Embryonic facial prominence (tissue), 1 donor: Measurements from ENCODE around the gene LCP1.

Experiments used
- DNase-seq: peaks from one replicate; pipeline ENCODE4 v3.0.0-alpha.2; 2016; ENCODE audit errors: extremely low spot score

The LCP1 gene

DNA sequence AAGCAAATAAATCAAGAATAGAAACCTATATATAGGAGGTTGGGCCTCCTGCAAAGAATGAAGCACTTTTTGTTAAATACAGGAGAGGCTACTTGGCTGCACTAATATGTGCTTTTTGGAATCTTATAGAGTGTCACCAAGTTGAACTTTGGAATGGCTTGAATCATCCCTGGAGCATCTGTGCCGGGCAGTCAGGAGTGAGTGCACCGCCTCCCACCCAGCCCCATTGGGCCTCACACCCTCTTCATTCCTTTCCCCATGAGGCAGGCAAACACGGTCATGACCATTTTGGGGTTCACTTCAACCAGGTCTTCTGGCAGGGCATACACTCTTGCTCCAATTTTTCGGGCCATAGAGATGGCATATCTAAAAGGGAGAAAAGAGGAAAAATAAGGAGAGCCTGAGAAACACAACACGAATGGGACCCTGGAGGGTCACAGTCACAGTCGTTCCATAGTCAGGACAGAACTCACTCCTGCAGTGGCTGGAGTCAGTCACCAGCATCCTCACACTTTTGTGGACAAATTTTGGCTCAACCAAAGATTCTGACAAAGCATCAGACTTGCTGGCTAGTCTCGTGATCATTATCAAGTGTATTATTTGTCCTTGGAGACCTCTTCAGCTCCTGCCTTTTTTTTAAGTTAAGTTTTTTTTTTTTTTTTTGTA is 54.5 kb downstream of the LCP1 start:
- DNase-seq = no peak

DNA sequence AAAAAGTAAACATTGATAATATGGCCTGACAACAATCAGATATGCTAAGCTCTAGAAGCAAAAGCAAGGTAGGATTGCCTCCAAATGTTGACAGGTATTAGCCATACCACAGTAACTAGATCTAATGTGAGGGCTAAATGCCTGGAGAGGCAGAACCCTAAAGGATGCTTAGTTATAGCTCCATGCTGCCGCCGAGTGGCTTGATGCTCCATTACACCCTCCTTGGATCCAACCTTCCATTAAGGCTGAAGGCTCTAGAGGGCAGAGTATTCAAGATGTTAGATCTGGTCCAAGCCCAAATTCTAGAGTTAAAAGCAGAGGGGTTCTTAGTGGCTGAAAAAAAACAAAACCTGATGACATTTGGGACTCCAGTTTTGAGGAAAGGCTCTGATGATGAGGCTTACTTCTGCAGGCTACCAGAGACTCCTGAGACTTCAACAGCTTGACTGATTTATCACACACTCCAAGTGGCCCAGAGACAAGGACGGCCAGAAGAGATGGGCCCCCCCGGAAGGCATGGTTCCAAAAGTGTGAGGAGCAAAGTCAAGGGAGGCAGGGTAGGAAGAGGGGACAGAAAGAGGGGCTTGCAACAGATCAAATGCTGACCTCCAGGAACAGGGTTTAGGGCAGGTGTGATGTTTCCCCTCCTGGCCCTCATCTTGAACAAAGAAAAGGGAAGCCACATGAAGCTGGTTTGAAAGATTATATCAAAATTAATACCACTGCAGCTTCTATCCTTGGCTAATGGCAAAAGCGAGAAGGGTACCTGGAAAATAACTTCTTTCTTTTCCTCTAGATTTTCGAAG is 55.2 kb downstream of the LCP1 start:
- DNase-seq = peak; percentile 38

GRCh38 chr13:46126056-46126455 is 55.9 kb downstream of the LCP1 start:
- DNase-seq = no peak

- DNase-seq = no peak
Measured at GRCh38 chr13:46124967-46125933, 56.7 kb downstream of the LCP1 start.

- DNase-seq = no peak
Measured at GRCh38 chr13:46124531-46124966, 57.4 kb downstream of the LCP1 start.

- no peak for DNase-seq
Measured at GRCh38 chr13:46122304-46122703, 59.7 kb downstream of the LCP1 start.

DNA sequence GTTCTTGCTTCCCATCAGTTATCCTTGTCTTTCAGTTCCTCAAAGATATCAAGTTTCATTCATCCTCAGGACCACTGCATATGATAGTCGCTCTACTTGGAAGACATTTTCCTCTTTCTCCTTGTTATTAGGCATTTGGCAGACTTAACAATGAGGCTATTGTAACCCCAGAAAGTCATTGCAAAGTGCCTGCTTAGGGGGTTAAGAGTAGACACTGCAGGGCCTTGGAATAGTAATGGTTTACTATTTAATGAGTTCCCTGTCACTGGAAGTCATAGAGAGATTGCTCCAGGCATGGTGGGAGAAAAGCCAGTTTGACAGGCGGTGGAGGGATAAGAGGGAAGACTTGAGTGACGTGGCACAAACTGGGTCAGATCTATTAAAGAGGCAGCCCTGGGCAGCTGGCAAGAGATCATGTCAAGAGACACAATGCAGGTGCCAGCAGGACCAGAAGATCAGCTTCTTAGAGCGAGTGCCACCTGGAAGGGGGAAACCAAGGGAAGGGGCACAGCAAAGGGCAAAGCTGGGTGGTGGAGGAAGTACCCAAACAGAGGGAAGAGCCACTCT is 60.3 kb downstream of the LCP1 start:
- DNase-seq = no peak

GRCh38 chr13:46121033-46121432 is 60.9 kb downstream of the LCP1 start:
- DNase-seq = no peak

- DNase-seq = no peak
Measured at GRCh38 chr13:46119883-46120614, 61.9 kb downstream of the LCP1 start.

- no peak for DNase-seq
Measured at GRCh38 chr13:46116653-46117502, 65.1 kb downstream of the LCP1 start.

DNA sequence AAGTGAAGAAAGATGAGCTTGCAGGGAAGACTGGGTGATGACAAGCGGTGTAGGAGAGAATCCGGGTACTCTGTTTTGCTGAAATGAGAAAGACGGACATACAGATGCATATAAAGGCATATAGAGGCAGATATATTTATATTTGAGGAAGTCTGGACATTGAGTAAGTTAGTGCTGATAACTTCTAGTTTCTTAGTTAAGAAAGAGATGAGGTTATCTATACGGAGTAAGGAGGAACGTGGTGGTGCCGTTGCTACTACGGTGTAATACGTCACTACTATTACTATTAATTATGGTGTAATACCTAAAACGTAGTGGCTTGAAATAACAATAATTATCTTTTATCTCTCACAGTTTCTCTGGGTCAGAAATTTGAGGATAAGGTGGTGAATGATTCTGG is 67.4 kb downstream of the LCP1 start:
- no peak for DNase-seq

DNA sequence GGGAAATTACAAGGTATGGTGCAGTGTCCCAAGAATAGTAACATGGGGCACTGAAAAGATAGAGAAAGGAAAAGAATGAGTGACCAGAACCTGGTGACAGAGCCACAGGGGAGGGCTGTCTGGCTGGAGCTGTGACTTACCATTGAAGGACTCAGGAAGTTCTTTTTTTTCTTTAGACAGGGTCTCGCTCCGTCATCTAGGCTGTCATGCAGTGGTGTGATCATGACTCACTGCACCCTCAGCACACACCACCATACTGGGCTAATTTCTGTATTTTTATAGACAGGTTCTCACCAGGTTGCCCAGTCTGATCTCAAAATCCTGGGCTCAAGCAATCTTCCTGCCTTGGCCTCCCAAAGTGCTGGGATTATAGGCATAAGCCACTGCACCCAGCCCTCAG is 68.4 kb downstream of the LCP1 start:
- no peak for DNase-seq

DNA sequence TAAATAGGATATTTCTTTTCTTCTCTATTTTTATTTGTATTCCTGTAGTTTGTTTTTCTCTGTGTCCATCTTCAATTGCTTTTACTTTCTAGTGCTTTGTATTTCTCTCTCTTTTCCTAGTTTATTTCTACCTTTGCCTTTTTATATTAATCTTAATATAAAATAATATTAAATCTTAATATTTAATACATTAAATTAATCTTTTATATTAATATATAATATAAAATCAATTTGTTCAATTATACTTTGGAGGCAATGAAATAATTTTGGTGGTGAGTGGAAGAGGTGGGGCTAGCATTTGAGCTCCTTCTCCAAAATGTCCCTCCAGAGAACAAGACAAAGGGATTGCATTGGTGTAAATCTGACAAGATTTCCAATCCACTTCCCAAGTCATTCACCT is 70.8 kb downstream of the LCP1 start:
- no peak for DNase-seq

DNA sequence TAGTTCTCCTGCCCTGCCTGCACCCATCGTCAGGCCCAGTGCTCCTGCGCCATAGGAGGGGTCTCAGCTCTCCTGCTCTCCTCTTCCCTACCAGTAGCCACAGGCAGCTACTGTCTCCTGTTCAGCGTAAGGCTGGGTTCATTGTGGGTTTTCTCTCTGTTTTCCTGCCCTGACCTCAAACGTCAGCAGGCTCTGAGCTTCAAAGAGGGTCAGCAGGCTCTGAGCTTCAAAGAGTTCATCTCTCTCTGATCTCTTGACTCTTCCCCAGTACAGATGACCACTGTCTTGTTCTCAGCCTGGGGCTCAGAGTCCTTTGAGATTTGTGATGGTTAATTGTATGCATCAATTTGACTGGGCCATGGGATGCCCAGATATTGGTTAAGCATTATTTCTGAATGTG is 72.5 kb downstream of the LCP1 start:
- DNase-seq = no peak

- DNase-seq = no peak
Measured at GRCh38 chr13:46106839-46107371, 75.1 kb downstream of the LCP1 start.

- no peak for DNase-seq
Measured at GRCh38 chr13:46104868-46105267, 77.1 kb downstream of the LCP1 start, which contains the start of gene CPB2. Gene CPB2 (minus strand): TSS chr13:46105033. CDS start chr13:46105009, 24 bp downstream.

DNA sequence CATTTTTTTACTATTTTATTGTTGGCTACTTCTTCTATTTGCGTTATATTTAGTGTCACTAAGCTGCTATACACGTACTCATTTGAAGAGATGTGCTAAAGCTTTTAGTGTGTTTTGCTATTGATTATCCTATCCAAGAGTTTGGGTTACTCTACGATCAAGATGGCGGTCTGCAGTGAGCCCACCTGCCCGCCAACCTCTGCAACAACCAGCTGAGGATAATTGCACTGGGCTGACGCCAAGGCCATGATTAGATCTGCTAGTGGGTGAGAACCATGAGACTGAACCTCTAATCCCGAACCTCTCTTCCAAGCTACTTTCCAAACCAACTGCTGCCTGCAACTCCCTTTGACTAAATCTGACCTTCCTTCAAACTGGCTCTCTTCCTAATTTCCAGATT is 78.9 kb downstream of the LCP1 start:
- DNase-seq = no peak

DNA sequence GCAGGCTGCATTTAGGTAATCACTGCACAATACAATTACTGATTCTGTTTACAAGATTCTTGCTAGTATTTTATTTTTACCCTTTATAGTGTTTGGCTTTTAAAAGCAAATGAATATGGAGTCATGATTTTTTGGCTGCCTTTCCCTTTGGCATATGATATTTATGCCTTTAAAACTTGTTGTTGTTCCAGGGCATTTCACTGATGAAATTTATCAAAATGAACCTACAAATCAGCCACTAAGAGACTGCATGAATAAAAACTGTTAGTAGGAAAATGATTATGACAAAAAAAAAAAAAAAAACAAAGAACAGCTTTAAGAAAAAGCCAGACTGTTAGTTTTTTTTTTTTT is 79.7 kb downstream of the LCP1 start:
- no peak for DNase-seq

- no peak for DNase-seq
Measured at GRCh38 chr13:46101484-46102254, 80.3 kb downstream of the LCP1 start.
